Cerebellar nuclear complex (tissue), 1 donor: ENCODE data around the gene RFC5.
A peak's percentile ranks its signal among the peaks of the same experiment; 100 is the strongest.
"Not testable (repeated sequence)": the region's sequence is repeated elsewhere in the genome, so short reads cannot be mapped to it uniquely, and the experiment has no call there.

Source experiments
- DNase-seq, 2 experiments: peaks; one replicate each; lab custom pipeline; 2025; lab: John Stamatoyannopoulos, UW

The RFC5 gene

DNA sequence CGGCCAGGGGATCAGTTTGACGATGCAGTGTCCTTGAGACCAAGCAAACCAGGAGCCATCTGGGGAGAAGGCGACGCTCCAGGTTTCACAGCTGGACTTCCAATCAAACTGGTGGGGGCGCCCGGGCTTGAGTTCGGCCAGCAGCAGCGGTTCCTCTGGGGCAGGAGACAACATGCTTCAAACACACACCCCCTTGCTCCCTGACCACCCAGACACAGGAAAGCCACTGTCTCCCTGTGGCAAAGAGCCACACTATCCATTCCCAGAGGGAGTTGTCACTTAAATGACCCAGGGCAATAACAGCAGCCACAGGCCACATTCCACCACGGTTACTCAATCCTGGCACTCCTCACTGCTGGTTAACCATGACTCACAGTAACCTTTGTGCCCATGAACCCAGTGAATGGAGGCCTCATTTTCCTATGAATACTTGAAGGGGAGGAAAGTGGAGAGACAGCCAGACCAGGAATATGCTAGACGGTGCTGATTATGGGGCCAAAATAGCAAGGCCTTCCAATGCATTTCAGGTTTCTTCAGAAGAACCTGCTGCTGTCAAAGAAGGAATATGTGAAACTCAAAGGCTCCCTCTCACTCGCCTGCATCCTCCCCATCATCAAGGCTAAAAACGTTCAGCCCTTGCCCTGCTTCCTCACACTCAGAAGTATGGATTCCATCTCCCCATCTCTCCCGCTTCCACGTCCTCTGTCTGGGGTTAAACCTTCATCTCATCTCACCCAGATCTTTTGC lies 36.0 kb downstream of the RFC5 start:
- no peak for DNase-seq

DNA sequence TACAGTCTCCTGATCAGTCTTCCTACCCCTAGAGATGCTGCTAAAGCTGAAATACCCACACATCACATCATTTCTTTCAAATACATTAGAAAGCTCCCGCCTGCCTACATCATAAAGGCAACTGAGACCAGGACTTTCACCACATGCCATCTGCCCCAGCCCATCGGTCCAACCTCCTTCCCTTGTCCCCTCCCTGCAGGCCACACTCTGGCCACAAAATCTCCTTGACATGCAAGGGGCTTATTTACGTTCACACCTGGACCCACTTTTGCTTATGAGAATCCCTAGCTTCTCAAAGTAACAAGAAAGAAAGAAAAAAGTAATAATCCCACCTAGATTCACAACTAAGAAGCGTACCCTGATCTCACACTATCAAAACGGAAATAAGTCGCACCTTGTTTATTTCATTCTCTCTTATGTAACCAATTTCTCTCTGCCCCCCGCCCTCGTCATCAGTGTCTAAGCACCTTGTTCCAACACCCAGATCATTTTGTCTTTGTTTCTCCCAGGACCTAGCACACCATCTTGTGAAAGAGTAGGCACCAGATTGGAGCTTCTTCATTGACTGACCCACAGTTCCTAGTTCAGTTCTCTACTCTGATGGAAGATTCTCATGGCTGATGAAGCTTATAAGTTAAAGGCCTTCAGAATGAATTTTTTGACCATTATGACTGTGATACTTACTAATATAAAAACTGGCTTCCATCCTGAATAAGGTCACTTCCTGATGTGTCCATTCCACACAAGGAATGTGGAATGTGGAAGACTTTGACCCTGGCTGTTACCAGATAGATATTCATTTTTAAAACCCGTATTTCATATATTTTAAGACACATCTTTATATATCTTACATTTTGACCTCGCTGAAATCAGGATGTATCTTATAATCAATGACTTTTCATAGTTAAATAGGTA lies 36.8 kb downstream of the RFC5 start:
- no peak for DNase-seq

DNA sequence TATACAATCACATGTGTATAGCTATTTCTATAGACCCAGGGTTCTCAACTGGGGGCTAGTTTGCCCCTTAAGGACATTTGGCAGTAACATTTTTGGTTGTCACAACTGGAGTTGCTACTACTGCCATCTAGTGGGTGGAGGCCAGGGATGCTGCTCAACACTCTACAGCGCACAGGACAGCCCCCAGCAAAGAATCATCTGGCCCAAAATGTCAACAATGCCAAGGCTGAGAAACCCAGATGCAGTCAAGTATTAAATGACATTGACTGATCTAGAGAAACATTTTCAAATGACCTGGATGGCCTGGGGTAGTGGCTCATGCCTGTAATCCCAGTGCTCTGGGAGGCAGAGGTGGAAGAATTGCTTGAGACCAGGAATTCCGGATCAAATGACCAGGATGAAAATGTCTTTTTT lies 38.6 kb downstream of the RFC5 start:
- no peak for DNase-seq

DNA sequence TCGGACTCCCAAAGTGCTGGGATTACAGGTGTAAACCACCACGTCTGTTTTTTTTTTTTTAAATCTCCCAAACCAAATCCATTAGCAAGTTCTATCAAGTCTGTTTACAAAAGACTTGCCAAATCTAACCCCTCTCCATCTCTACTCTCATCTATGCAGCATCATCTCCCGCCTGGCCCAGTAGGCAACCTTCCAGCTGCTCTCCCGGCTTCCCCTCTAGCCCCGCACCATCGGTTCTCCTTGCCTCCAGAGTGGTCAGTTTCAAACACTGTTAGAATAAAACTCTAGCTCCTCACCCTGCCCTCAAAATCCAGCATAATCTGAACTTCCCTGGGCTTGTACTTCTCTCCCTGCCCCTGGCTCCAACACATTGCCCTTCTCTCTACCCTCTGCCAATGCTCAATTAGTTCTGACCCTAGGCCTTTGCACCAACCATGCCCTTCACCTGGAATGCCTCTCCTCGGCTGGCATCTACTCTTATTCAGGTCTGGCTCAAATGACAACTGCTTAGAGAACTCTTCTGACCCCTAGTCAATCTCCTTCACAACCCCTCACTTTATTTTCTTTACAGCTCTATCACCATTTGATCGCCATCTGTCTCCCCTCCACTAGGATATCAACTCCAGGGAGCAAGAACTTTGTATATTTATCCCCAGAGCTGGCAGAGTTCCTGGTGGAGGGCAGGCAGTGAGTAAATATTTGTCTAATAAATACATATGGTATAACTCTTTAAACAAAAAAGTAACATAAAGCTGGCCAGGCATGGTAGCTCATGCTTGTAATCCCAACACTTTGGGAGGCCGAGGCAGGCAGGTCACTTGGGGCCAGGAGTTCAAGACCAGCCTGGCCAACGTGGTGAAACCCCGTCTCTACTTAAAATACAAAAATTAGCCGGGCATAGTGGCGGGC lies 39.6 kb downstream of the RFC5 start:
- DNase-seq, result no peak

DNA sequence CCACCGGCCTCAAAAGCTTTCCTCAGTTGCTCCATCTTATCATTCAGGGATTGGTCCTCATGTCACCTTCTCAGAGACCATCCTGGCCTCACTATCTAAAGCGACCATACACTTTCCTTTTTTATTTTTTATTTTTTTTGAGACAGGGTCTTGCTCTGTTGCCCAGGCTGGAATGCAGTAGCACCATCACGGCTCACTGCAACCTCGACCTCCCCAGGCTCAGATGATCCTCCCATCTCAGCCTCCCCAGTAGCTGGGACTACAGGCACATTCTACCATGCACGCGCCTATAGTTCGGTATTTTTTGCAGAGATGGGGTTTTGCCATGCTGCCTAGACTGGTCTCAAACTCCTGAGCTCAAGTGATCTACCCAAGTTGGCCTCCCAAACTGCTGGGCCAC lies 41.7 kb downstream of the RFC5 start:
- no peak for DNase-seq

DNA sequence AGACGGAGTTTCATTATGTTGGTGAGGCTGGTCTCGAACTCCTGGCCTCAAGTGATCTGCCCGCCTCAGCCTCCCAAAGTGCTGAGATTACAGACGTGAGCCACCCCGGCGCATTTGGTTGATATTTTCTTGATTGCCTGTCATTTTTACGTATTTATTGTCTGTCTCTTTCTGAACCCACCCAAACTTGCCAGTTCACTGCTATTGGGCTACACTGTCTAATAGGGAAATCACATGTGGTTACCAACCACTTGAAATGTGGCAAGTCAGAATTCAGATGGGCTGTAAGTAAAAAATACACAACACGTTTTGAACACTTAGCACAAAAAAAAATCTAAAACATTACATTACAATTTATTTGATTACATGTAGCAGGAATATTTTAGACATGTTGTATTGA lies 42.4 kb downstream of the RFC5 start:
- DNase-seq, result no peak

DNA sequence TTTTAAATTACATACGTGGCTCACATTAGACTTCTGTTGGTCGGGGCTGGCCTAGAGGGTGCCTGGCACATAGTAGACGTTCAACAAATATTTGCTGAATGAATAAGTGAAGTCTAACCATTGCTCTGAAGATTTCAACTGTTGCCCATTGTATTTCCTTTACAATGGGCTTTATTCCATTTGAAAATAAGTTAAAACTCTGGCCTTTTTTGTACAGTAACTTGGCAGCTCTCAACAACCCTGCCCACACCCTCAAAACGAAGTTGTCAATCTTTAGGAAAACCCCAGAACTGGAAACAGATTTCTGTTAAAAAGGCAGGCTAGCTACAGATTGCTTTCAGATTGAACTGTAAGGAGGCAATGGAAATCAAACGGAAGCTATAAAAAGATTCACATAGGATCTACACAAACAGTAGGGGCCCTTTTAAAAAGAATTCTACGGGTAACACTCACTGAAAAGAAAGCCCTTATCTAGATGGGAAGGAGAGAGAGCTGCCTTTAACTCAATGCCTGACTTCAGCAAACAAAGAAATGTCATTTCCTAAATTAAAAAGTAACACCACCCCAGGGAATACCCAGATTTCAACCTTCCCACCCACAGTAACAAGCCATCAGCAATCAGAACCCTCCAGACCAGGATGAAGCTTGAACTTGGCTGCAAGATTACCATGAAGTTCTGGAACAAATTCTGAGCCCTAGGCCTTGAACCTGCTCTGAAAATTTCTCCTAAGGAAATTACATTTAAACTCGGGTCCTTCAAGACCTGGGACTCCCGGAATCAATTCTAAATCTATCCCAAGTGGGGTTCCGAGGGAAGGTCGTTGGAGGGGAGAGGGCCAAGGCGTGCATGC lies 43.1 kb downstream of the RFC5 start:
- DNase-seq, result no peak

DNA sequence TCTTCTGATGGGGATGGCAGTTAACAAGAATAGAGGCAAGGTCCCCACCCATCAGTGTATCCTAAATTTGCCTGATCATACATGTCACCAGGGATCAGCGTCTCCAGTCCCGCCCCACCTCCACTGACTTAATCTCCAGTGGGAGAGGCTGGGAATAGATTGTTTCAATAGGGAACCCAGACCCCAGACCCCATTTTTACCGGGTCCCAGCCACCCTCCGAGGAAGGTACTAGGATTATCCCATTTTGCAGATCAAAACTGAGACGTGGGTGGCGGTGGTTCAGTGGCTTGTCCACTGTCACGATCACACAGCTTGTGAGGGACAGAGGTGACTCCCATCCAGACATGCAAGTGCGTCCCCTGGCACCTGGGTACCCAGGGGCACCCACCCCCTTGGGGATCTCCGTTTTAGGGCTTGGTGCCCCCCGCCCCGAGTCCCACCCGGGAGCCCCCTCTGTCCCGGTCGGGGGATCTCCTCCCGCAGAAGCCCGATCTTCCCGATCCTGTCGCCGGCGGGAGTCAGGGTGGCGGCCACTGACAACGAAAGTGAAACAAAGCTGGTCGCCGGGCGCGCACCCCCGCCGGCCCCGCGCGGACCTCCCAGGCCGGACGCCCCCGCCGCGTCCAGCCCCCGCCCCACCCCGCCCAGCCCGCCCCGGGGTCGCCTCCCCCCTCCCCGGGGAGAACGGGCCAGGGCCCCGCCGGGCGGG lies 44.0 kb downstream of the RFC5 start:
- no peak for DNase-seq

DNA sequence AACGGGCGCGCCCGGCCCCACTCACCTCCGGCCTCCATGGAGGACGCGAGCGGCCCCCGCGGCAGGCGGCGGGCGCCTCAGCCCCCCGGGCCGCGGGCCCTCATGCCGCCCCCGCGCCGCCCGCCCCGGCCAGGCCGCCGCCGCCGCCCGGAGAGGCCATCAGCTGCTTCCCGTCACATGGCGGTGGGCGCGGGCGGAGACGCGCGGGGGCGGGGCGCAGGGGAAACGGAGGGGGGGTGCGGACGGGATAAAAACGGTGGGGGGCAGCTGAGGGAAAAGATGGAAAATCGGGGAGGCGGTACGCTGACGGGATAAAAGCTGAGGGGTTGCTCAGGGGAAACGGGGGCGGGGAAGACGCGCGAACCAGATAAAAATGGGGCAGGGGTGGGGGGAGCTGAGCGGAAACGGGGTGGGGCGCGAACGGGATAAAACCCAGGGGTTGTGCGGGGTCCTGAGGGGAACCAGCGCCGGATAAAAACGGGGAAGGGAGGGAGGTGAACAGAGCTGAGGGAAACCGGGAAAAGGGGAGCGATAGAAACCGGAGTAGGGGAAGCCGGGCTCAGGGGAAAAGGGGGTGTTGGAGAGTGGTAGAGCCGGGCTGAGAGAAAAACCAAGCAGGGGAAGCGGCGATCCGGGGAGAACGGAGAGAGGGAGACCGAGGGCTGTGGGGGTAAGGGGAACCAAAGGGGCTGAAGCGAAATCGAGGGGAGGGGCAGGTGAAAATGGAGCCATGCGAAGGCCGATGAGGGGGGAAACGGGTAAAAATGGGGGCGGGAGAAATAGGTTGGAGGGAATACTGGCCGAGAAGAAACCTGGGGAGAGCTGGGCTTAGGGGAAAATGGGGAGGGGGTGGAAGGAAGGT lies 44.7 kb downstream of the RFC5 start, which contains the start of gene WSB2:
TSS of gene WSB2 (minus strand) at position 169 of the 862 bp plus-strand sequence. CDS start at position 38, 131 bp downstream.
- DNase-seq, result no peak

DNA sequence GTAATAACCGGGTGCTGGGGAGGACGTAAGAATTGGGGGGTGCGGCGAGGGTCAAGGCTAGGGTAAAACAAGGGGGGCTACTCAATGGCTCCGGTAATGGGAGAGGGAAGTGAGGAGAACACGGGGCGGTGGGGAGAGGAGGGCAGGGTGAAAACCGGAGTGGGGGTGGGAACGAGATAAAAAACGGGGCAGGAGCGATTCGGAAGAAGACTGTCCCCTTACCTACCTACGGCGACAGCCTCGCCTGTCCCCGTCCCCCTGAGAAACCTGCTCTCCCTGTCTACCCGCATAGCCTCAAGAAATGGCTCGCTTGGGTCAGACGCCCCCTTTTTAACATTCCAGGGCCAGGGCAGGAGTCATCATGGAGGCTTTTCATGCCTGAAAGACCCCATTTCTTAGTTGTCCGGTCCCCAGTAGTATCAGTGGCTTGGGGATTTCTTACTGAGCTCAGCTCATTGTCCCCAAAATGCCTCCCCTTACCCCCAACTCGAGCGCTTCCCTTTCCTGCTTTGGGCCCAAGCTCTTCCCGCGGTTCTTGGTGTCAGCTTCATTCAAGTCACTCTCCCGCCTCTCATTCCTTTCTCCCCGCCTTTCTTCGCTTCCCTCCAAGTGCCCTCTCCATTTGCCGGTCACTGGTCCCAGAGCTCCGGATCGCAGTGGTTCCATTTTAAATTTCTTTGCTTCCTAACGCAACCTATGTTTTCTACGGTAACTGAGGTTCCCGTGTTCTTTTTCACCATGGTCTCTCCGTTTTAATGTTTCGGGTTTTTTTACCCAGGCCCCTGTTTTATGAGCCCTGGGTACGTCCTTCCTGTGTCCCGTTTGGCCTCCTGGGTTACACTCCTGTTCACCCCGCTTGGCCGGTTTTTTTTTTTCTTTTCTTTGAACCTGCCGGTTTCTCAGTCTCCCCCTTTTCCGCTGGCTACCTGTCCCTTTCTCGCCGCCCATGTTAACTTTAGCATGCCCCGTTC lies 45.7 kb downstream of the RFC5 start:
- peak in 1 of 2 experiments; percentile 29 for DNase-seq

DNA sequence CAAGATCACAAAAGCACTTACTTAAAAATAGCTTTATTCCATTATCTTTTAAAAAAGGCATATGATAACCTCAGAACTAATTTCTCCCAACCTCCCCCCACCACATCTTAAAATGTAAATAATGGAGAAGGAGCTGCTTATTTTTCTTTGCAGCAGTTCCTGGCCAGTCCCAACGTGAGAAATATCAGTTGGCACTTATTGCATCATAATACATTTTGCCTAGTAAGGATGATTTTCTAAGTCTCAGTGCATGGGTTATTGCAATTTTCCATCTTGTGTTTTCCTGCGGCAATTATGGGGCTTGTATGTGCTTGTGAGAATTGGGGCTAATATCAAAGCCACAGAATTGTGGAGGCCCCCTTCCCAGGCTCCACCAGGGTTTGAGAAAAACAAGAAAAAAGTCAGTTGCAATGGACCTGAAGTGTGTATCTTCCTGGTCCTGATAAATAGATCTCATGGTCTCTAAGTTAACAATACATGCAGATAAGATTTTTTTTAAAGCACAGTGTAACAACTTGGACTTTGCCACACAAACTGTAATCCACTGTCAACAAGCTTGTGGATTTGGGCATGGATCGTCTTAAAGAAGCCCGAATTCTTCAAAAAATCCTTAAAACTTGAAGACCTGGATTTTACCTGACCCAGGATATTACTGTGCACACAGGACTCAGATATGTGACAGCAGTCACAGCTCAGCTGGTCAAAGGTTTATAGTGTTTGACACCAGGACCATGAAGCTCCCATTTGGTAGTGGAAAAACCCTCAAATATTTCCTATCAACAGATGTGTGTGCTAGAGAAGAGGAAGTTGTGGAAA lies 47.3 kb downstream of the RFC5 start:
- DNase-seq, result no peak

DNA sequence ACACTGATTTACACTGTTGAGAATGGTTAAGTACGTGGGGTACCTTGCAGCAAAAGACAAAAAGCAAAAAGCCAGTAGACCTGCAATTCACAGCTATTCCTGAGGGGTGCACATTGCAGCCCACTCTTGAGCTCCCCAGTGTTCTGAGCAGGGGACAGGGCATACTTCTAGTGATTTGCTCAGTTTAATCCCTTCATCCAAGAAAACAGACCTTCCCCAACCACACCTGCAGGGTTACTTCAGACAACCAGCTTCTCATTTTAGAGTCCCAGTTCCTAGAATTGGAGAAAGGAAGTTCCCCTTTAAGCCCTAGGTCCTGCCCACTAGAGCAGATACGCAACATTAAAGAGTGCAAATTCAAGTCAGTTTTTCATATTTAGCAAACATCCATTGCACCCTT lies 48.1 kb downstream of the RFC5 start:
- DNase-seq, result no peak

DNA sequence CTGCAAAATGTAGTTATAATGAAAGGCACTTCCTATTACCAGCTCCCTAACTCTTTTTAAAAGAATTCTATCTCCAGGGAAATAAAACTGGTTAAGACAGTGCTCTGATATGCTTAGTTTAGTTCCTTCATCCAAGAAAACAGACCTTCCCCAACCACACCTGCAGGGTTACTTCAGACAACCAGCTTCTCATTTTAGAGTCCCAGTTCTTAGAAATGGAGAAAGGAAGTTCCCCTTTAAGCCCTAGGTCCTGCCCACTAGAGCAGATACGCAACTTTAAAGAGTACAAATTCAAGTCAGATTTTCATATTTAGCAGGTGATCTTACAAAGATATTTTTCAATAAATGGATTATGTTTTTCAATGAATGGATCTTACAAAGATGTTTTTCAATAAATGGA lies 48.9 kb downstream of the RFC5 start:
- DNase-seq, result no peak

DNA sequence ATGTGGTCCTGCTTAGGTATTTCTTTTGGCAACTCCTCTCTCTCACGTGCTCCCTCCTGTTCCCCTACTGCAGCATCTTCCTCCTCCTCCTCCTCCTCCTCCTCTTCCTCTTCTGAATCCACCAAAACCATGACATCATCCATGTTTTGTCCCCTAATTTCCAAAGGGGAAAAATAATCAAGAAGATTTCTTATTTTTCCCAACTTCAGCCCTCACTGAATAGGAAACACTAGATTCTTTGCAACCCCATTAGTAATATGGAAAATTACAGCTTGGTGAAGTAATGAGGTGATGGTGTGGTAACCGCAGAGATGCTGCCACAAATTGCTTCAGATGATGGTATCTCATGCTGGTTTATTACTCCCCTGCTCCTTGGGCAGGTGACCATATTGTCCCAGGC lies 51.9 kb downstream of the RFC5 start:
- no peak for DNase-seq

DNA sequence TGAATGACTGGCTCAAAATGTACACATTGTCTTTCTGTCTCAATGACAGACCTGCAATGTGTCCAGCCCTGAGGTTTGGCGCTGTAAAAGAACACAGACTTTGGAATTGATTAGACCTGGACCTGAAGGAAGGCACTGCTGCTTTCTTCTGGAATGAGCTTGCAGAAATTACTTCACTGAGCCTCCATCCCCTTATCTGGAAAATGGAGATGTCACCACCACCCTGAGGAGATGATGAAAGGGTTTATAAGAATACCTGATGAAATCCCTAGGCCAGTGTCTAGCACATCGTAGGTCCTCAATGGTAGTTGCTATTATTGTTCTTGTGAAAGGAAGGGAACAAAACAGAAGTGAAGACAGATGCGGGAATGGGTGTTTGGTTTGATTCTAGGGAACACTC lies 54.1 kb downstream of the RFC5 start:
- DNase-seq, result no peak

DNA sequence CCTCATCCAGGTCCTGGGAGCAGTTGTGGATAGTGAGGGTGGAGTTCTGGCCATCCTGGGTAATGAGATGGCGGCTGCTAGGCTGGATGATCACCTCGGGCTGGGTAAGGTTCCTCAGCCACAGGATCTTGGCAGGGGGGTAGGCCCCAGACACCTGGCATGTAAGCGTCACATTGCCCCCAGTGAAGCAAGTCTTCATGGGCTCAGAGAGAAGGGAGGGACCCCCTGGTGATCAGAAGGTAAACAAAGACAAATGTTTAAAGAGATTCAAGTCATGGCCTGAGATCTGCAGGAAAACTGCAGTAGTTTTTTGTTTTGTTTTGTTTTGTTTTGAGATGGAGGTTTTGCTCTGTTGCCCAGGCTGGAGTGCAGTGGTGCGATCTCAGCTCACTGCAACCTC lies 57.3 kb downstream of the RFC5 start:
- DNase-seq, result no peak

DNA sequence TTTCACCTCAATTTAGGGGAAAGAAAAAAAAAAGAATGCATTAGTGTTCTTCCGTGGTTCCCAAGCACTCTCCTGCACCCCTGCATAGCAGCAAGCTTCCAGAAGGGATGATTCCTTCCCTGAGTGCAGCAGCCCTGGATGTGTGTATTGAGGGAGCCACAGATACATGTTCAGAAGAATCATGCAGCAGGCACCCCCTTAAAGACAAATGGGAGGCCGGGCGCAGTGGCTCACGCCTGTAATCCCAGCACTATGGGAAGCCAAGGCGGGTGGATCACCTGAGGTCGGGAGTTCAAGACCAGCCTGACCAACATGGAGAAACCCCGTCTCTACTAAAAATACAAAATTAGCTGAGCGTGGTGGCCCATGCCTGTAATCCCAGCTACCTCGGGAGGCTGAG lies 65.0 kb downstream of the RFC5 start:
- DNase-seq, result not testable (repeated sequence)
